HepG2 (cell line): ENCODE results near the gene SLC17A9.

Source experiments
- EP300 ChIP-seq, 3 experiments: sonication (generic) in 1 of 3; formaldehyde crosslinking in 1 of 3; IDR thresholded peaks; 2 replicates each; pipeline versions ENCODE4 v1.5.1 to v1.6.1; 2011 to 2020; ENCODE audit warnings: low read depth in 2 of 3, low read length in 2 of 3, borderline replicate concordance in 1 of 3, improper control_type of control experiment in 1 of 3, mild to moderate bottlenecking in 1 of 3, missing genetic modification reagents in 1 of 3, moderate library complexity in 1 of 3
- HMGA1 ChIP-seq: sonication (generic); formaldehyde crosslinking; conservative IDR thresholded peaks from 2 replicates; pipeline ENCODE4 v1.4.0; 2020; ENCODE audit warnings: missing genetic modification reagents
- KDM5B ChIP-seq: sonication (generic); formaldehyde crosslinking; IDR thresholded peaks from 2 replicates; pipeline ENCODE4 v1.4.0; 2020; ENCODE audit warnings: missing genetic modification reagents, mild to moderate bottlenecking, borderline replicate concordance
- NCOR1 ChIP-seq: fragments of 200-600 bp; sonication (generic); IDR thresholded peaks from 2 replicates; pipeline ENCODE4 v1.7.0; 2017; ENCODE audit warnings: antibody characterized with exemption, low read length, borderline replicate concordance
- POLR2AphosphoS5 ChIP-seq: IDR thresholded peaks from 2 replicates; pipeline ENCODE4 v1.6.1; 2012; ENCODE audit warnings: low read depth, low read length
- ZKSCAN1 ChIP-seq: fragments of 150-350 bp; IDR thresholded peaks from 2 replicates; pipeline ENCODE4 v1.6.1; 2014; ENCODE audit warnings: low read length
- ZNF10 ChIP-seq: sonication (generic); formaldehyde crosslinking; IDR thresholded peaks from 2 replicates; pipeline ENCODE4 v1.4.0; 2020; ENCODE audit warnings: mild to moderate bottlenecking, low read depth, missing genetic modification reagents, borderline replicate concordance
- ZNF282 ChIP-seq: fragments of 450-650 bp; IDR thresholded peaks from 2 replicates; pipeline ENCODE4 v1.6.1; 2018; ENCODE audit not compliant: partially characterized antibody
- TF ChIP-seq, protein P1 (sequence below): sonication (generic); formaldehyde crosslinking; IDR thresholded peaks from 2 replicates; pipeline ENCODE4 v1.5.0; 2020; ENCODE audit warnings: mild to moderate bottlenecking, missing genetic modification reagents, moderate library complexity
- TF ChIP-seq, protein P2 (sequence below): sonication (generic); formaldehyde crosslinking; IDR thresholded peaks from 2 replicates; pipeline ENCODE4 v1.4.0; 2020; ENCODE audit warnings: missing genetic modification reagents, mild to moderate bottlenecking, borderline replicate concordance
- TF ChIP-seq, protein P3 (sequence below): sonication (generic); formaldehyde crosslinking; IDR thresholded peaks from 2 replicates; pipeline ENCODE4 v1.4.0; 2020; ENCODE audit warnings: mild to moderate bottlenecking, missing genetic modification reagents
- TF ChIP-seq, protein P4 (sequence below): sonication (generic); formaldehyde crosslinking; IDR thresholded peaks from 2 replicates; pipeline ENCODE4 v1.4.0; 2020; ENCODE audit warnings: mild to moderate bottlenecking, missing genetic modification reagents
- TF ChIP-seq, protein P5 (sequence below), 2 experiments: IDR thresholded peaks; 2 replicates each; pipeline ENCODE4 v1.6.1; 2011 to 2012; ENCODE audit warnings: low read length in 2 of 2, borderline replicate concordance in 1 of 2, low read depth in 1 of 2, mild to moderate bottlenecking in 1 of 2, moderate library complexity in 1 of 2
- TF ChIP-seq, protein P6 (sequence below): sonication (generic); formaldehyde crosslinking; IDR thresholded peaks from 2 replicates; pipeline ENCODE4 v1.5.0; 2020; ENCODE audit warnings: missing genetic modification reagents

DNA sequence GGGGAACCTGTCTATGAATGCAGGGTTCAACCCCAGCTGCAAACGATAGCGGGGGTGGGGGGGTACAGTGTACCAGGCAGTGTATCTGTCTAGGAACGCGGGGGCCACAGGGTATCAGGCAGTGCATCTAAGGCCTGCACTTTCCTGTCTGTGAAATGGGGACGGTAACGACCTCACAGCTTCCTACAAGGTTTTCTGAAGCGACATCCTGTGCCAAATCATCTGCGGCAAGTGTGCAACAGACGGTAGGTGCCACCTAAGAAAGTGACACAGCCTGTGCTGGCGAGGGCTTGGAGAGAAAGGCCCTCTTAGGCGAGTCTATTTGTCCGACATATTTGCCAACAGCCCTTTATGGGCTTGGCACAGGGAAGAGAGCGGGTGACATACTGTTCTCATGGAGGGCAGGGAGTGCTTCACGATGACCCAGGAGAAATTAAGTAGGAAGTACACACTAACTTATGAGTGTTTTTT is 30.0 kb upstream of the SLC17A9 start:
- no peak for TF ChIP-seq ZKSCAN1
- TF ChIP-seq, protein P1, sequence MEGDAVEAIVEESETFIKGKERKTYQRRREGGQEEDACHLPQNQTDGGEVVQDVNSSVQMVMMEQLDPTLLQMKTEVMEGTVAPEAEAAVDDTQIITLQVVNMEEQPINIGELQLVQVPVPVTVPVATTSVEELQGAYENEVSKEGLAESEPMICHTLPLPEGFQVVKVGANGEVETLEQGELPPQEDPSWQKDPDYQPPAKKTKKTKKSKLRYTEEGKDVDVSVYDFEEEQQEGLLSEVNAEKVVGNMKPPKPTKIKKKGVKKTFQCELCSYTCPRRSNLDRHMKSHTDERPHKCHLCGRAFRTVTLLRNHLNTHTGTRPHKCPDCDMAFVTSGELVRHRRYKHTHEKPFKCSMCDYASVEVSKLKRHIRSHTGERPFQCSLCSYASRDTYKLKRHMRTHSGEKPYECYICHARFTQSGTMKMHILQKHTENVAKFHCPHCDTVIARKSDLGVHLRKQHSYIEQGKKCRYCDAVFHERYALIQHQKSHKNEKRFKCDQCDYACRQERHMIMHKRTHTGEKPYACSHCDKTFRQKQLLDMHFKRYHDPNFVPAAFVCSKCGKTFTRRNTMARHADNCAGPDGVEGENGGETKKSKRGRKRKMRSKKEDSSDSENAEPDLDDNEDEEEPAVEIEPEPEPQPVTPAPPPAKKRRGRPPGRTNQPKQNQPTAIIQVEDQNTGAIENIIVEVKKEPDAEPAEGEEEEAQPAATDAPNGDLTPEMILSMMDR (CRISPR knock-in tag), result no peak
- TF ChIP-seq, protein P2, sequence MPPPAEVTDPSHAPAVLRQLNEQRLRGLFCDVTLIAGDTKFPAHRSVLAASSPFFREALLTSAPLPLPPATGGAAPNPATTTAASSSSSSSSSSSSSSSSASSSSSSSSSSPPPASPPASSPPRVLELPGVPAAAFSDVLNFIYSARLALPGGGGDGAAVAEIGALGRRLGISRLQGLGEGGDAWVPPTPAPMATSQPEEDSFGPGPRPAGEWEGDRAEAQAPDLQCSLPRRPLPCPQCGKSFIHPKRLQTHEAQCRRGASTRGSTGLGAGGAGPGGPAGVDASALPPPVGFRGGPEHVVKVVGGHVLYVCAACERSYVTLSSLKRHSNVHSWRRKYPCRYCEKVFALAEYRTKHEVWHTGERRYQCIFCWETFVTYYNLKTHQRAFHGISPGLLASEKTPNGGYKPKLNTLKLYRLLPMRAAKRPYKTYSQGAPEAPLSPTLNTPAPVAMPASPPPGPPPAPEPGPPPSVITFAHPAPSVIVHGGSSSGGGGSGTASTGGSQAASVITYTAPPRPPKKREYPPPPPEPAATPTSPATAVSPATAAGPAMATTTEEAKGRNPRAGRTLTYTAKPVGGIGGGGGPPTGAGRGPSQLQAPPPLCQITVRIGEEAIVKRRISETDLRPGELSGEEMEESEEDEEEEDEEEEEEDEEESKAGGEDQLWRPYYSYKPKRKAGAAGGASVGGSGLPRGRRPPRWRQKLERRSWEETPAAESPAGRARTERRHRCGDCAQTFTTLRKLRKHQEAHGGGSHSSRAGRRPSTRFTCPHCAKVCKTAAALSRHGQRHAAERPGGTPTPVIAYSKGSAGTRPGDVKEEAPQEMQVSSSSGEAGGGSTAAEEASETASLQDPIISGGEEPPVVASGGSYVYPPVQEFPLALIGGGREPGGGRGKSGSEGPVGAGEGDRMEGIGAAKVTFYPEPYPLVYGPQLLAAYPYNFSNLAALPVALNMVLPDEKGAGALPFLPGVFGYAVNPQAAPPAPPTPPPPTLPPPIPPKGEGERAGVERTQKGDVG (CRISPR knock-in tag), result no peak
- TF ChIP-seq ZNF10 (CRISPR knock-in tag), result no peak
- TF ChIP-seq, protein P3, sequence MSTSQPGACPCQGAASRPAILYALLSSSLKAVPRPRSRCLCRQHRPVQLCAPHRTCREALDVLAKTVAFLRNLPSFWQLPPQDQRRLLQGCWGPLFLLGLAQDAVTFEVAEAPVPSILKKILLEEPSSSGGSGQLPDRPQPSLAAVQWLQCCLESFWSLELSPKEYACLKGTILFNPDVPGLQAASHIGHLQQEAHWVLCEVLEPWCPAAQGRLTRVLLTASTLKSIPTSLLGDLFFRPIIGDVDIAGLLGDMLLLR (CRISPR knock-in tag), result no peak
- TF ChIP-seq, protein P4, sequence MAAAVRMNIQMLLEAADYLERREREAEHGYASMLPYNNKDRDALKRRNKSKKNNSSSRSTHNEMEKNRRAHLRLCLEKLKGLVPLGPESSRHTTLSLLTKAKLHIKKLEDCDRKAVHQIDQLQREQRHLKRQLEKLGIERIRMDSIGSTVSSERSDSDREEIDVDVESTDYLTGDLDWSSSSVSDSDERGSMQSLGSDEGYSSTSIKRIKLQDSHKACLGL, result no peak
- TF ChIP-seq, protein P5, sequence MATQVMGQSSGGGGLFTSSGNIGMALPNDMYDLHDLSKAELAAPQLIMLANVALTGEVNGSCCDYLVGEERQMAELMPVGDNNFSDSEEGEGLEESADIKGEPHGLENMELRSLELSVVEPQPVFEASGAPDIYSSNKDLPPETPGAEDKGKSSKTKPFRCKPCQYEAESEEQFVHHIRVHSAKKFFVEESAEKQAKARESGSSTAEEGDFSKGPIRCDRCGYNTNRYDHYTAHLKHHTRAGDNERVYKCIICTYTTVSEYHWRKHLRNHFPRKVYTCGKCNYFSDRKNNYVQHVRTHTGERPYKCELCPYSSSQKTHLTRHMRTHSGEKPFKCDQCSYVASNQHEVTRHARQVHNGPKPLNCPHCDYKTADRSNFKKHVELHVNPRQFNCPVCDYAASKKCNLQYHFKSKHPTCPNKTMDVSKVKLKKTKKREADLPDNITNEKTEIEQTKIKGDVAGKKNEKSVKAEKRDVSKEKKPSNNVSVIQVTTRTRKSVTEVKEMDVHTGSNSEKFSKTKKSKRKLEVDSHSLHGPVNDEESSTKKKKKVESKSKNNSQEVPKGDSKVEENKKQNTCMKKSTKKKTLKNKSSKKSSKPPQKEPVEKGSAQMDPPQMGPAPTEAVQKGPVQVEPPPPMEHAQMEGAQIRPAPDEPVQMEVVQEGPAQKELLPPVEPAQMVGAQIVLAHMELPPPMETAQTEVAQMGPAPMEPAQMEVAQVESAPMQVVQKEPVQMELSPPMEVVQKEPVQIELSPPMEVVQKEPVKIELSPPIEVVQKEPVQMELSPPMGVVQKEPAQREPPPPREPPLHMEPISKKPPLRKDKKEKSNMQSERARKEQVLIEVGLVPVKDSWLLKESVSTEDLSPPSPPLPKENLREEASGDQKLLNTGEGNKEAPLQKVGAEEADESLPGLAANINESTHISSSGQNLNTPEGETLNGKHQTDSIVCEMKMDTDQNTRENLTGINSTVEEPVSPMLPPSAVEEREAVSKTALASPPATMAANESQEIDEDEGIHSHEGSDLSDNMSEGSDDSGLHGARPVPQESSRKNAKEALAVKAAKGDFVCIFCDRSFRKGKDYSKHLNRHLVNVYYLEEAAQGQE (IDR thresholded peaks at IDR 0.05; ENCODE audit: borderline replicate concordance in 1 of 2, low read depth in 1 of 2, low read length in 2 of 2), result no peak
- TF ChIP-seq ZNF282, result no peak
- TF ChIP-seq, protein P6, sequence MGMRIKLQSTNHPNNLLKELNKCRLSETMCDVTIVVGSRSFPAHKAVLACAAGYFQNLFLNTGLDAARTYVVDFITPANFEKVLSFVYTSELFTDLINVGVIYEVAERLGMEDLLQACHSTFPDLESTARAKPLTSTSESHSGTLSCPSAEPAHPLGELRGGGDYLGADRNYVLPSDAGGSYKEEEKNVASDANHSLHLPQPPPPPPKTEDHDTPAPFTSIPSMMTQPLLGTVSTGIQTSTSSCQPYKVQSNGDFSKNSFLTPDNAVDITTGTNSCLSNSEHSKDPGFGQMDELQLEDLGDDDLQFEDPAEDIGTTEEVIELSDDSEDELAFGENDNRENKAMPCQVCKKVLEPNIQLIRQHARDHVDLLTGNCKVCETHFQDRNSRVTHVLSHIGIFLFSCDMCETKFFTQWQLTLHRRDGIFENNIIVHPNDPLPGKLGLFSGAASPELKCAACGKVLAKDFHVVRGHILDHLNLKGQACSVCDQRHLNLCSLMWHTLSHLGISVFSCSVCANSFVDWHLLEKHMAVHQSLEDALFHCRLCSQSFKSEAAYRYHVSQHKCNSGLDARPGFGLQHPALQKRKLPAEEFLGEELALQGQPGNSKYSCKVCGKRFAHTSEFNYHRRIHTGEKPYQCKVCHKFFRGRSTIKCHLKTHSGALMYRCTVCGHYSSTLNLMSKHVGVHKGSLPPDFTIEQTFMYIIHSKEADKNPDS, result no peak
- no peak for TF ChIP-seq NCOR1
- no peak for TF ChIP-seq KDM5B (CRISPR knock-in tag)
- TF ChIP-seq EP300 (IDR thresholded peaks at IDR 0.05; ENCODE audit: low read depth in 2 of 2, low read length in 2 of 2), result no peak
- 0 out of 2 replicates have a peak, but pooled peaks have one; percentile 29 for TF ChIP-seq EP300 (CRISPR knock-in tag; IDR thresholded peaks at IDR 0.05; ENCODE audit: borderline replicate concordance)
- TF ChIP-seq HMGA1 (CRISPR knock-in tag), result no peak
- no peak for TF ChIP-seq POLR2AphosphoS5
